ENCODE results near the gene FAM120A.

DNA sequence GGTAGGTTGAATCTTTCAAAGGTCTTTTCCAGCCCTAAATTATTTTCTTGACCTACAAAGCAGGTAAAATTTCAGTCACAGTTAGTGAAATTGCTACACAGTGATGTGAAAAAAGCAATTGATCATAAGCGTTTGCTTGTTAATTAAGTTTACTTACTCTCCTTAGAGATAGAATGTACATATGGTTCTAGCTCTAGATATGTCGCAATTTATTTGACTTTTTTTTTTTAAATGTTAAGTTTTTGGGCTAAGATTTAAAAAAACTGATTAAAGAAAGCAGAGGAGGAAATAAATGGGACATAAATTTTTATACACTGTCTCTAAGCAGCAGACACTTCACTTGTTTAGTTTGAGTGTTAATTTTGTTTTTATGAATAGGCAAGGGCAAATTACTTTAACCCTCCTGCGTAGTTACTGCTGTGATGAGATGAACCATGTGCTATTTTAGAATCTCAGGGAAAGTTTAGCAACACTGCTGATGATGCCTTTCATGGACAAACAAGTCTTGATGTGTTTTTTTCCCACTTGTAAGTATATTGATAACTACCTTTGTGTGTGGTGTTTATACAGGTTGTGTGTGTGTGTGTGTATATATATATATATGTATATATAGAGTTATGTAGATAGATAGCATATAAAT is 40.2 kb downstream of the FAM120A start:
- TF ChIP-seq, protein P1, sequence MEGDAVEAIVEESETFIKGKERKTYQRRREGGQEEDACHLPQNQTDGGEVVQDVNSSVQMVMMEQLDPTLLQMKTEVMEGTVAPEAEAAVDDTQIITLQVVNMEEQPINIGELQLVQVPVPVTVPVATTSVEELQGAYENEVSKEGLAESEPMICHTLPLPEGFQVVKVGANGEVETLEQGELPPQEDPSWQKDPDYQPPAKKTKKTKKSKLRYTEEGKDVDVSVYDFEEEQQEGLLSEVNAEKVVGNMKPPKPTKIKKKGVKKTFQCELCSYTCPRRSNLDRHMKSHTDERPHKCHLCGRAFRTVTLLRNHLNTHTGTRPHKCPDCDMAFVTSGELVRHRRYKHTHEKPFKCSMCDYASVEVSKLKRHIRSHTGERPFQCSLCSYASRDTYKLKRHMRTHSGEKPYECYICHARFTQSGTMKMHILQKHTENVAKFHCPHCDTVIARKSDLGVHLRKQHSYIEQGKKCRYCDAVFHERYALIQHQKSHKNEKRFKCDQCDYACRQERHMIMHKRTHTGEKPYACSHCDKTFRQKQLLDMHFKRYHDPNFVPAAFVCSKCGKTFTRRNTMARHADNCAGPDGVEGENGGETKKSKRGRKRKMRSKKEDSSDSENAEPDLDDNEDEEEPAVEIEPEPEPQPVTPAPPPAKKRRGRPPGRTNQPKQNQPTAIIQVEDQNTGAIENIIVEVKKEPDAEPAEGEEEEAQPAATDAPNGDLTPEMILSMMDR (conservative IDR thresholded peaks at IDR 0.05; ENCODE audit: low read length) = no peak
- no peak for TF ChIP-seq EZH2phosphoT487 (IDR thresholded peaks at IDR 0.05; ENCODE audit: borderline replicate concordance)
